Measurements from ENCODE around the gene PRG3. TPM values are rescaled to one million over a fixed set of nuclear protein-coding genes. Genes with fewer than 3 reads are reported as not detected.
"Not testable (repeated sequence)": the region's sequence is repeated elsewhere in the genome, so short reads cannot be mapped to it uniquely, and the experiment has no call there.

The PRG3 gene
- total RNA-seq, 1 donor from 2014 or later = not detected

DNA sequence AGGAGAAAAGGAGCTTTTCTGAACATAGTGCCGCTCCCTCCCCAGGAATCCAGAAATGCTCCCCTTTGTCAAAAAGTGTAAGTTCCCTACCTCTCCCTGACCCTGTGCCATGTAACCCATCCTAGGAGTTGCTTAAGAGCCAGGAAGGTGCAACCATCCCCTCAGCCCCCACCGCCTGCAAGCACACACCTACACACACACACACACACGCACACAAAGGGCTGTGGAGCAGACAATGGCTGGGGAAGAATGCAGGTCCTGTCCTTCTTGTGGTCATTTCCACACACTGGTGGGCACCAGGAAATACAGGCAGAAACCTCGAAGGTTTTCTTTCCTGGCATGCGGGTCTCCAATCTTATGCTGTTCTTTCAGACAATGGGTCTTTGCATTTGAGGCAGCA lies 41.6 kb downstream of the PRG3 start:
- no peak for DNase-seq (ENCODE audit: low read depth in 2 of 2)

DNA sequence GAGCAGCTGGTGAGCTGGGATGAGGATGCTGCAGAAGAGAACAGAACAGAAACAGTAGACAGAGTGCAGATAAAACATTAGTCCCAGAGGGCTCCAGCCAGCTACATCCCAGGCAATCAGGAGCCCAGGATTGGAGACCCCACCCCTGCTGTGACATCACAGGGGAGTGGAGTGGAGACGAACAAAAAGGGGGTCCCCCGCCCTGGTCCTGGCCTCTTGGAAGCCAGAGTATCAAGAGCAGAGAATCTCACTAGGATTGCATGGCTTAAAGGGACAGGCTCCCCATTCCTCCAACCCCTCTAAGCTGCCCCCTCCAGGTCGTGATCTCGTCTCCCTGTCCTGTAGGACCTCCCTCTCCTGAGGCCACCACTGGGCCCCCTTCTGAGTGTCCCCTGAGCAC lies 42.8 kb downstream of the PRG3 start, which contains the start of gene P2RX3:
TSS of gene P2RX3 (plus strand) at position 211 of the 400 bp plus-strand sequence. CDS start 199 bp downstream, outside the sequence.
- DNase-seq (ENCODE audit: low read depth in 2 of 2) = no peak

DNA sequence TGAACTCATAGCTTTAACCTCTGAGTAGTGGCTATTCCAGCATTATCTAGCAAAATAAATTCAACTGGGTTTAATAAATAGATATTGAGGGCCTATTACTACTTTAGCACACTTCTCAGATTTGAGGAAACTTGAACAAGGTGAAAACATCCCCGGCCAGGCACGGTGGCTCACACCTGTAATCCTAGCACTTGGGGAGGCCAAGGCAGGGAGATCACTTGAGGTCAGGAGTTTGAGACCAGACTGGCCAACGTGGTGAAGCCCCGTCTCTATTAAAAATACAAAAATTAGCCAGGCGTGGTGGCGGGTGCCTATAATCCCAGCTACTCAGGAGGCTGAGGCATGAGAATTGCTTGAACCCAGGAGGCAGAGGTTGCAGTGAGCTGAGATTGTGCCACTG lies 44.1 kb downstream of the PRG3 start:
- not testable (repeated sequence) for DNase-seq (ENCODE audit: low read depth in 2 of 2)

DNA sequence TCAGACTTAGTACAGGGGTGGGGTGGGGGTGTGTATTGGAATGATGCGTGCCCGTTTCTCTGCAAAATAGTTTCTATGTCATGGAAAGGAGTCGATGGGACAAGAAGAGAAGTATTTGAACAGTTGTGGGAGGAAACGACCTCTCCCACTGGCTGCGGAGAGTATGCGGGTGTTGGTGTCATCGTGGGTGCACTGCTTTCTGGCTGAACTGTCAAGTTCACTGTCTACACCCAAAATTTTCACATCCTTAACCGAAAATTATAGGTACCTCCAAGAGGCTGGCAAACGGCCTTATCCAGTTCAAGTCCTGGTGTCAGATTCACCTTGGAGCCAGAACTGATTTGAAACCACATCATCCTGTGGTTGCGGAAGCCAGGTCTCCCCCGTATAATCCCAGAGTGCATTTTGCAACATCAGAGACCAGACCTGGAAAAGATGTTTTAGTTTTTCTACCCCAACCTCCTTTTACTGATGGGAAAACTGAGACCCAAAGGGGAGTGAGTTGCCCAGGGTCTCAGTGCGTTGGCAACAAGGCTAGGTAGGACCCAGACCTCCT lies 44.8 kb downstream of the PRG3 start:
- DNase-seq (ENCODE audit: low read depth in 2 of 2) = no peak

DNA sequence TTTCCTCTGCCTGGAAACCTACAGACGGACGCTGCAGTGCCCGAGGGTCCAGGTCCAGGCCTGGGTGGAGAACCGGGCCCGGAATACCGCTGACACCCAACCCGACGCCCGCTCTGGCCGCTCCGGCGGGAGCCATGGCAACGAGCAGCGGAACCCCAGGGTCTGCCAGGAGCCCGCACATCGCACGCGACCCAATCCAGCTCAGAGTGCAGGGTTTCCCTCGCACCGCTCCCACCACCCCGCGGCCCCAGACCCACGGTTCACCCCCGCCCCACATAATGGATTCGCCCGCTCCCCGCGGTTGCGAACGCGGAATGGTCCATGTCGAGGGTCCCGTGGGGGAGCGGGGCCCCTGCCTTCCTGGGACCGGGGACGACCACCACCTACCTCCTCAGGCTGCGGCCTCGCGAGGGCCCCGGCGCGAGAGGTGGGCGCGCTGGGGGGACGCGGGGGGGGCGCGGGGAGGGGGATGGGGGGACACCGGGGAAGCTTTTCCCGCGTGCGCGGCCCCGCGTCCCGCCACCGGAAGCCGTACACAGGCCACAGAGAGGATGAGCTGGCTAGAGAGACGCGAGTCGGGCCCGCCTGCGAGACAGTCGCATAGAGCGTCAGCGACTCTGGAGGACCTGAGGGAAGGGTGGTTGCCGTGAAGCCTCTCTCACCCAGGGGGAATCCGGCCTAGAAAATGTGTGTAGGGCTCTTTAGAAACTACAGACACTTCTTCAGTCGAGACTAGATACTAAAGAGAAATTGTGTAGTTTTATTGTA lies 45.4 kb downstream of the PRG3 start, which contains the start of gene SSRP1:
TSS of gene SSRP1 (minus strand) at position 550 of the 768 bp plus-strand sequence. CDS start 771 bp downstream, outside the sequence.
- peak; percentile 88 to 91 for DNase-seq (ENCODE audit: low read depth in 2 of 2)

DNA sequence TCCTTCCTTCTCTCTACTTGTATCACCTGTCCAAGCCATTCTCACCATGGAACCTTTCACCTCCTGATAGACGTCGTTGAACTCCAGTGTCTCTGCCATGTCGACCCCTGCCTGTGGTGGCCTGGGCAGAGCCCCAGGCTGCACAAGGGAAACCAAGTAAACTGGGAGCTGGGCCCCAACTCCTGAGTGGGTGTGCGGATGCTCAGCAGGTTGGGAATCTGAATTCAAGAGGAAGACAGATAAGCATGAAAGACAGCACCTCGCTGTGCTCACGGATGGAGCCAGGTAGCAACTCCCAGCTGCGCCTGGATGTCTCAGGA lies 46.0 kb downstream of the PRG3 start:
- no peak for DNase-seq (ENCODE audit: low read depth in 2 of 2)

DNA sequence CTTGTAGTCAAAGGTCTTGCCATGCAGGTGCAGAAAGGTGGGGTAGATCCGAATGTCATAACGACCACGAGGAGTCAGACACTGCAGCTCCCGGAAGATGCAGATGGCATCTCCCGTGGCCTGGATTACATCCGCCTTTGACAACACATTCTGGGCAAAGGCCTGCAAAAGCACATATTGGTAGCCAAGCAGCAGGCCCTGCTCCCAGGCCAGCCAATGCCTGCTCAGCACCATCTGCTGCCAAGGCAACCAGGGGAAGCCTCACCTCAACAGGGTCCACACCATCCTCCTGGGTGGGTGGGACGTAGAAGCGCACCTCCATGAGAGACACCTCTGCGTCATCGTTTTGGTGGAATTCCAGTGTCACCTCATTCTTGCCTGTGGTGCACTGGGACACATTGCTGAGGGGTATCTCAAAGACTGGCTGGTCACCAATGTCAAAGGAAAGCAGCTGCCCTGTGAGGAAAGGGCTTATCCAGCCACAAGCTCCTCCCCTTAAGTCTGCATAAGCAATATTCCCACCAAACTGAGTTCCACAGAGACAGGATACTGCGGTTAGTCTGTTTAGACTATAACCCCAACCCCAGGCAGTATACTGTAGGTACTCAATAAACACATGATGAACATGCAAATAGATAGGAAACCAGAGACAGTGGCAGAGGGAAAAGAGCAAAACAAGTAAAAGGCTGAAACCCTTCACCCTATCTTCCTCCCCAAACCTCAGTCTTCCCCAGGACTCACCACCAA lies 48.1 kb downstream of the PRG3 start:
- no peak for DNase-seq (ENCODE audit: low read depth in 2 of 2)

DNA sequence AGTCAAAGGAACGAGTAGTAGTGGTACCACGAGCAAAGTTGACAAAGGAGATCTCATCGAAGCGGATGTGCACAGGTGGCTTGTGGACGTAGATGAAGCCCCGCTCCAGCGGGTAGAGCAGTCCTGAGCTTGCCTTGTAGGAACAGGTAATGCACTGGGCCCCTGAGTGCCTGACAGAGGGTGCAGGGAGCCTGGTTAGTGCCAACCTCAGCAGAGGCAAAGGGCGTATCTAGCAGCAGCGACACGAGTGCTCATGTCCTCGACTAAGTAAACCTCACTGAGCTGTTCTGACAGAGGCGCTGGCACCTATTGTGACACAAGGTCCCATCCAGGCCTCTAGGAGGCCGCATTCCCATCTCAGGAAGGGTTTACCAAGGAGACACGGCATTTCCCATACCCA lies 49.2 kb downstream of the PRG3 start:
- DNase-seq (ENCODE audit: low read depth in 2 of 2) = no peak

DNA sequence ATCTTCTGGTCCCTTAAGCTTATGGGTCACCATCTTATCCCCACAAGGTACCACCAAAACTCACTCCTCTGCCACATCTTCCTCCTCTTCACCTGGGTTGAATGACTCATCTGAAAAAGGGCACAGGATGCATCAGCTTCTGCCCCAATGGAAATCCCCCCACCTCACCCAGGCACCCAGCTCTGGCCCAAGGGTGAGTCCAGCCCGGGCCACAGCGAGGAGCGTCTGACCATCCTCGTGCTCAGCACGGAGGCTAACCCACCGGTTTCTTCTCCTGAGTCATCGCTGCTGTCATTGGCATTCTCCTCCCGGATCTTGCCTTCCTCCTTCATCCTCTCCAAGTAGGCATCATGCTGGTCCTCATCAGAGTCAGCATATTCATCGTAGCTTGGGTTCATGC lies 50.9 kb downstream of the PRG3 start:
- DNase-seq (ENCODE audit: low read depth in 2 of 2) = no peak

DNA sequence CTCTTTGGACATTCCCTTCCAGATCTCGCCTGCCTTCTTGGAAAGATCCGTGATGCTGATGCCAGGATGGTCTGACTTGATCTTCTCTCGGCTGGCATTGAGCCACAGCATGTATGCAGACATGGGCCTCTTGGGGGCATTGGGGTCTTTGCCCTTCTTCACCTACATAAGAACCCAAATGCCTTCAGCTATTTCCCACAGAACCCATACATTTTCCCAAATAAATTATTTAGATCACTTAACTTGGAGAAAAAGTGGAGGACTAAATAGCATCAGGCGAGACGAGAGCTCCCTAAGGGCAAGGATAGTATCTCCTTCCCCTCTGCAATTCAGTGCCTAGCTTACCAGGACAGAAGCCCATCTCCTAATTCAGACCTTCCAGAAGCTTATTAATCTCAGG lies 53.2 kb downstream of the PRG3 start:
- DNase-seq (ENCODE audit: low read depth in 2 of 2) = no peak

Other genes starting within 250 kb of the PRG3 start
- under 0.01 TPM in 2 replicates for gene LRRC55, start 199.2 kb downstream of the PRG3 start, total RNA-seq
- under 0.01 TPM in 2 replicates for gene APLNR, start 143.9 kb downstream of the PRG3 start, total RNA-seq
- gene TNKS1BP1, start 56.2 kb downstream of the PRG3 start, total RNA-seq = 39.2 and 44.6 TPM in 2 replicates
- gene SSRP1, start 45.3 kb downstream of the PRG3 start, total RNA-seq = 34.5 and 46.9 TPM in 2 replicates
- not detected in 2 replicates for gene P2RX3, start 42.8 kb downstream of the PRG3 start, total RNA-seq
- not detected in 2 replicates for gene PRG2, start 9.5 kb upstream of the PRG3 start, total RNA-seq
- gene SLC43A3, start 46.0 kb upstream of the PRG3 start, total RNA-seq = 19.4 and 38.7 TPM in 2 replicates
- gene RTN4RL2, start 79.4 kb upstream of the PRG3 start, total RNA-seq = under 0.01 and 0.20 TPM in 2 replicates
- gene SLC43A1, start 134.6 kb upstream of the PRG3 start, total RNA-seq = 9.6 and 16.9 TPM in 2 replicates
- gene TIMM10, start 149.6 kb upstream of the PRG3 start, total RNA-seq = 42.5 and 55.8 TPM in 2 replicates
- not detected in 2 replicates for gene SMTNL1, start 156.4 kb upstream of the PRG3 start, total RNA-seq
- 29.2 and 44.8 TPM in 2 replicates for gene UBE2L6, start 186.5 kb upstream of the PRG3 start, total RNA-seq
- 0.40 TPM in 1 of 2 replicates, not detected in the other for gene SERPING1, start 216.5 kb upstream of the PRG3 start, total RNA-seq